ENCODE results near the gene CAPN7.

Gene CAPN7

GRCh38 chr3:15279205-15279604 lies 73.2 kb downstream of the CAPN7 start:
- no peak for DNase-seq

- DNase-seq = no peak
Measured at GRCh38 chr3:15279671-15280402, 73.8 kb downstream of the CAPN7 start.

- no peak for DNase-seq
Measured at GRCh38 chr3:15280853-15281532, 74.9 kb downstream of the CAPN7 start.

- no peak for DNase-seq
Measured at GRCh38 chr3:15281817-15282216, 75.8 kb downstream of the CAPN7 start.

- no peak for DNase-seq
Measured at GRCh38 chr3:15283702-15284101, 77.7 kb downstream of the CAPN7 start.

GRCh38 chr3:15284121-15284889 lies 78.3 kb downstream of the CAPN7 start:
- DNase-seq = no peak

- no peak for DNase-seq
Measured at GRCh38 chr3:15286022-15286421, 80.0 kb downstream of the CAPN7 start.

GRCh38 chr3:15287565-15288330 lies 81.7 kb downstream of the CAPN7 start:
- DNase-seq = peak in 1 of 2 experiments; percentile 43

- DNase-seq = no peak
Measured at GRCh38 chr3:15288331-15289035, 82.4 kb downstream of the CAPN7 start.

GRCh38 chr3:15289661-15290060 lies 83.6 kb downstream of the CAPN7 start:
- DNase-seq = no peak

GRCh38 chr3:15290736-15291135 lies 84.7 kb downstream of the CAPN7 start:
- DNase-seq = no peak

GRCh38 chr3:15291589-15292541 lies 85.8 kb downstream of the CAPN7 start:
- DNase-seq = peak; percentile 79 to 81

GRCh38 chr3:15292765-15293522 lies 86.9 kb downstream of the CAPN7 start:
- no peak for DNase-seq

- peak; percentile 78 to 82 for DNase-seq
Measured at GRCh38 chr3:15294929-15295328, 88.9 kb downstream of the CAPN7 start.

GRCh38 chr3:15295506-15295905 lies 89.5 kb downstream of the CAPN7 start:
- peak; percentile 98 to 99 for DNase-seq

GRCh38 chr3:15297608-15298350 lies 91.7 kb downstream of the CAPN7 start:
- DNase-seq = no peak

GRCh38 chr3:15298504-15298903 lies 92.5 kb downstream of the CAPN7 start:
- DNase-seq = no peak

- no peak for DNase-seq
Measured at GRCh38 chr3:15299036-15299435, 93.0 kb downstream of the CAPN7 start.

GRCh38 chr3:15300323-15301078 lies 94.5 kb downstream of the CAPN7 start:
- DNase-seq = peak; percentile 40 to 45
